Endothelial cell of umbilical vein (primary cell): ENCODE data around the gene PSMC4. TPM values are rescaled to one million over a fixed set of nuclear protein-coding genes. Genes with fewer than 3 reads are reported as not detected.

Source experiments
- BruUV-seq: library from RNA; stranded (reverse); fragments of 400-500 nt; replicated peaks from 2 replicates; lab custom pipeline; 2021; lab: Mats Ljungman, UMichigan
- CTCF ChIA-PET: fragments of 300-600, 350-600 bp; sonication (Branson Sonifier 250); formaldehyde crosslinking; loops from one replicate; lab custom pipeline; 2021; ENCODE audit warnings: antibody characterized with exemption, inconsistent platforms; lab: Charles Lee
- POLR2A ChIA-PET: fragments of 300-600, 350-600 bp; sonication (Branson Sonifier 250); formaldehyde crosslinking; loops from one replicate; lab custom pipeline; 2021; ENCODE audit warnings: antibody characterized with exemption, inconsistent platforms; lab: Charles Lee
- DNase-seq: peaks from one replicate; pipeline ENCODE4 v3.0.0-alpha.2; 2011; ENCODE audit warnings: low read depth, low spot score
- FAIRE-seq: peaks from 2 replicates; lab custom pipeline; 2011; peaks lifted over from hg19 to GRCh38; lab: Jason Lieb, UNC
- H2AFZ ChIP-seq: 2 replicates; pipeline ENCODE4 v1.6.0; 2012; ENCODE audit warnings: low read depth, low read length, control low read depth, inconsistent platforms
- H3K27ac ChIP-seq: 2 replicates; pipeline ENCODE4 v1.5.1; 2011; ENCODE audit warnings: low read depth, mild to moderate bottlenecking, control low read depth, low read length, moderate library complexity; ENCODE audit not compliant: insufficient read depth
- H3K27me3 ChIP-seq, 2 experiments: 2 replicates each; pipeline versions ENCODE4 v1.6.0 to v1.6.1; 2011; ENCODE audit warnings: low read length in 2 of 2, mixed read lengths in 1 of 2; ENCODE audit not compliant: control insufficient read depth in 2 of 2, insufficient read depth in 2 of 2
- H3K36me3 ChIP-seq, 2 experiments: 2 replicates in 1 of 2; 3 replicates in 1 of 2; pipeline ENCODE4 v1.5.1; 2011; ENCODE audit warnings: low read length in 2 of 2, mild to moderate bottlenecking in 1 of 2, moderate library complexity in 1 of 2; ENCODE audit not compliant: control insufficient read depth in 2 of 2, insufficient read depth in 2 of 2; ENCODE audit errors: extremely low read depth in 1 of 2
- H3K4me1 ChIP-seq: 3 replicates; pipeline ENCODE4 v1.5.1; 2011; ENCODE audit warnings: mild to moderate bottlenecking, low read length; ENCODE audit not compliant: control insufficient read depth, insufficient read depth; ENCODE audit errors: extremely low read depth
- H3K4me2 ChIP-seq: 2 replicates; pipeline ENCODE4 v1.6.1; 2011; ENCODE audit warnings: low read length, control low read depth, mixed read lengths; ENCODE audit not compliant: insufficient read depth
- H3K4me3 ChIP-seq, 3 experiments: fragments of 200-600 bp in 1 of 3; sonication (generic), shearing (Covaris generic) in 1 of 3; replicated peaks in 1 of 3; 2 replicates each; pipeline ENCODE4 v1.5.1; 2011 to 2016; ENCODE audit warnings: control low read depth in 3 of 3, low read length in 3 of 3, mild to moderate bottlenecking in 2 of 3, inconsistent platforms in 1 of 3, low read depth in 1 of 3, moderate library complexity in 1 of 3; ENCODE audit not compliant: insufficient read depth in 1 of 3
- H3K79me2 ChIP-seq: 2 replicates; pipeline ENCODE4 v1.6.0; 2012; ENCODE audit warnings: low read length, inconsistent platforms; ENCODE audit not compliant: control insufficient read depth, insufficient read depth
- H3K9ac ChIP-seq: replicated peaks from 2 replicates; pipeline ENCODE3; 2011; ENCODE audit warnings: low read length, control low read depth; ENCODE audit not compliant: insufficient read depth; ENCODE audit errors: extremely low read depth
- H3K9me1 ChIP-seq: replicated peaks from 3 replicates; pipeline ENCODE4 v1.6.0; 2011; ENCODE audit warnings: mild to moderate bottlenecking, low read length; ENCODE audit not compliant: control insufficient read depth, insufficient read depth; ENCODE audit errors: extremely low read depth
- H3K9me3 ChIP-seq: replicated peaks from 2 replicates; pipeline ENCODE4 v1.5.1; 2012; ENCODE audit warnings: low read length, inconsistent platforms; ENCODE audit not compliant: control insufficient read depth, insufficient read depth
- H4K20me1 ChIP-seq: replicated peaks from 2 replicates; pipeline ENCODE3; 2011; ENCODE audit warnings: mild to moderate bottlenecking, low read length; ENCODE audit not compliant: control insufficient read depth, insufficient read depth; ENCODE audit errors: extremely low read depth
- EZH2 ChIP-seq: IDR thresholded peaks from 2 replicates; pipeline ENCODE4 v1.6.1; 2012; ENCODE audit warnings: borderline replicate concordance, low read depth, mild to moderate bottlenecking, moderate library complexity, low read length, inconsistent platforms; ENCODE audit not compliant: severe bottlenecking
- FOS ChIP-seq: IDR thresholded peaks from 2 replicates; pipeline ENCODE4 v1.6.1; 2011; ENCODE audit warnings: mild to moderate bottlenecking, low read length, moderate library complexity, borderline replicate concordance; ENCODE audit not compliant: insufficient read depth
- GATA2 ChIP-seq: IDR thresholded peaks from 2 replicates; pipeline ENCODE4 v1.7.0; 2011; ENCODE audit warnings: low read depth, mild to moderate bottlenecking, moderate library complexity, mixed read lengths, low read length; ENCODE audit not compliant: insufficient read length, insufficient read depth
- JUN ChIP-seq: IDR thresholded peaks from 2 replicates; pipeline ENCODE4 v1.6.1; 2011; ENCODE audit warnings: borderline replicate concordance, low read depth; ENCODE audit not compliant: insufficient read length, insufficient read depth
- MYC ChIP-seq: IDR thresholded peaks from one replicate; pipeline ENCODE4 v1.6.1; 2011; ENCODE audit warnings: mild to moderate bottlenecking, low read depth, low read length
- POLR2A ChIP-seq: IDR thresholded peaks from 2 replicates; pipeline ENCODE4 v1.6.1; 2012; ENCODE audit warnings: low read depth, mild to moderate bottlenecking, control low read depth, low read length
- POLR2AphosphoS5 ChIP-seq: IDR thresholded peaks from 2 replicates; pipeline ENCODE4 v1.6.1; 2012; ENCODE audit warnings: low read depth, mild to moderate bottlenecking, control low read depth, low read length, moderate library complexity; ENCODE audit not compliant: insufficient read depth
- dilution Hi-C: fragments of 300-500 bp; cut with MboI; formaldehyde crosslinking; loops from one replicate; pipeline ENCODE4 v1.15.0; 2019; ENCODE audit warnings: low sequenced_read_pairs; ENCODE audit not compliant: extremely low pct_ligation_motif_present
- intact Hi-C: fragments of 100-400 bp; cut with micrococcal nuclease; formaldehyde crosslinking; loops from one replicate; pipeline ENCODE4 v1.10.0; 2022
- polyA plus RNA-seq, 4 experiments: library from polyadenylated mRNA; depleted of rRNA in 3 of 4; stranded (reverse) in 3 of 4; unstranded in 1 of 4; fragments of >200 nt; gene quantifications; 2 replicates each; pipeline versions ENCODE4 v1.2.1 to v1.2.3, GENCODE V29; 2011 to 2012; ENCODE audit warnings: missing spikeins in 1 of 4
- total RNA-seq: library from RNA; stranded (reverse); gene quantifications from 2 replicates; pipeline ENCODE4 v1.2.3, GENCODE V29; 2021
- TF ChIP-seq, protein P1 (sequence below): IDR thresholded peaks from 2 replicates; pipeline ENCODE4 v1.6.1; 2011; ENCODE audit not compliant: insufficient read depth, insufficient read length
- TF ChIP-seq, protein P2 (sequence below), 2 donors: IDR thresholded peaks; 1 replicate in 1 of 2; 2 replicates in 1 of 2; pipeline ENCODE4 v1.5.1; 2011; ENCODE audit warnings: low read length in 2 of 2, mild to moderate bottlenecking in 2 of 2, moderate library complexity in 2 of 2, control low read depth in 1 of 2, inconsistent platforms in 1 of 2, low read depth in 1 of 2; ENCODE audit not compliant: insufficient read depth in 1 of 2; ENCODE audit errors: extremely low read depth in 1 of 2

PSMC4 gene
- total and polyA plus RNA-seq, 2 donors (not counting 3 experiments of a cell fraction or from before 2014, with no cell fraction given), result 110 to 114 TPM

DNA sequence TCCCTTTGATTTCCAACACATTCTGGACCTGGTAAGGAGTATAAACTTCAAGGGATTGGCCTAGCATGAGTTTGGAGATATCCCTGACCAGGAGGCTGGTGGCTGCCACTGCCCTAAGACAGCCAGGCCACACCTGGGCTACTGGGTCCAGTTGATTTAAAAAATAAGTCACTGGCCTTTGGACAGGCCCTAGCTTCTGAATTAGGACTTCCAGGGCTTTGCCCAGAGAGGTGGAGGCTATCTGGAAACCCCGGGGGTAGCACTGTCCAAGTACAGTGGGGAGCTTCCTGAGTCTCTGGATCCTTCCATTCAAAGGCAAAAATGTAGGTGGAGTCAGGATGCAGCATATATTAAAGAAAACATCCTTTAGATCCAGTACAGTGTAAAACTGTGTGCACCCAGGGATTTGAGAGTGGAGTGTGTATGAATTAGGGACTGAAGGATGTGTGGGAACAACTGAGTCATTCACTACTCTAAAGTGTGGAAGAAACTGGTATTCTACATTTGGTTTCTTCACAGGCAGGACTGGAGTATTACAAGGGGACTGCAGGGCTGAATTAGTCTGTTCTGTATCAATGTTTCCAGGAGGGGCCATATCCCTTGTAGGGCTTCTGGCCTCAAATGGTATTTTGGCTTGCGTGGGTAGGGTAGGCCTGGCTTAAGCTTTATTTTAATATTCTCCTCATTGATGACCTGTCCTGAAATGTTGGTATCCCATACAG, 21.8 kb upstream of the PSMC4 start:
- dilution Hi-C loops, result no loop called here
- no peak for DNase-seq
- H3K9me1 ChIP-seq, result no peaks in the 10 kb centered on the region
- no peak overlapping the region for H3K4me2 ChIP-seq
- CTCF ChIA-PET, result no interaction called here
- TF ChIP-seq, protein P1, sequence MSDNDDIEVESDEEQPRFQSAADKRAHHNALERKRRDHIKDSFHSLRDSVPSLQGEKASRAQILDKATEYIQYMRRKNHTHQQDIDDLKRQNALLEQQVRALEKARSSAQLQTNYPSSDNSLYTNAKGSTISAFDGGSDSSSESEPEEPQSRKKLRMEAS, result no peak
- no peak for TF ChIP-seq JUN
- no peaks in the 10 kb centered on the region for H3K79me2 ChIP-seq
- no peaks in the 10 kb centered on the region for H3K4me1 ChIP-seq
- intact Hi-C loops, result no loop called here
- H3K4me3 ChIP-seq, result no peak overlapping the region
- POLR2A ChIA-PET, result no interaction called here
- no peaks in the 10 kb centered on the region for H4K20me1 ChIP-seq
- no peak overlapping the region for H2AFZ ChIP-seq
- FAIRE-seq, result no peak
- no peaks in the 10 kb centered on the region for H3K36me3 ChIP-seq
- H3K27ac ChIP-seq, result no peak overlapping the region
- BruUV-seq, result no TSS peak
- H3K27me3 ChIP-seq, result no peaks in the 10 kb centered on the region
- H3K9me3 ChIP-seq, result no peaks in the 10 kb centered on the region
- H3K9ac ChIP-seq, result no peak overlapping the region

DNA sequence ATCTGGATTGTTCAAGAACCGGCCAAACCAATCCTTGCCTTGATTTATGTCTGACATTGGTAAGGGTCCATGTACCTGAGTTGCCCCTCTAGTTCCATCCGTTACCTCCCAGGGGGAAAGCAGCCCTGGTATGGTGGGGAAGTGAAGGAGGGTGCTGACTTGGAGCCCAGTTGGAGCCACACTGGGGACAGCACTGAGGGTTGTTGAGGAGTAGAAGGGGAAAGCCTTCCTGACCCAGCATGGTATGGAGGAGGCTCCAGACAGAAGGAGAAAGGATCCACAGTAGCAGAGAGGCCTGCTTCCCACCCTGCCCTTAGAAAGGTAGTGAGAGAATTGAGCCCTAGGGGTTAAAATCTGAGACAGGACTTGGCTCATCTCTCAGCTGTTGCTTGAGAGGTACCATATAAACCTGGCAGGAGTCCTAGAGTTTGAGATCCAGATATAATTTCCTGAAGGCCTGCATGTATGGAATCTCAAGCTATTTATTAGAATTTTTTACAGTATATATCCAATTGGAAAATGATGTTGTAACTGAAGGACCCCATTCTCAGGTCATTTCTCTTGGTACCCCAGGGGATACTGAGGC, 19.8 kb upstream of the PSMC4 start:
- ChIA-PET CTCF (interaction anchor here (1.0 kb wide), 1 partner anchor 9 kb away, joined by 3 read pairs; no protein-coding TSS in a partner anchor), POLR2A (no interaction called here)
- DNase-seq (no peak), FAIRE-seq (no peak)
- Histone ChIP-seq H3K9ac (no peak overlapping the region), H3K27ac (no peak overlapping the region), H3K4me1 (no peaks in the 10 kb centered on the region), H3K27me3 (no peaks in the 10 kb centered on the region), H3K4me3 (no peak overlapping the region), H3K36me3 (no peaks in the 10 kb centered on the region), H3K9me3 (no peaks in the 10 kb centered on the region), H4K20me1 (no peaks in the 10 kb centered on the region), H3K79me2 (no peaks in the 10 kb centered on the region), H3K9me1 (no peaks in the 10 kb centered on the region), H3K4me2 (no peak overlapping the region), H2AFZ (no peak overlapping the region)
- no peak for TF ChIP-seq JUN
- TF ChIP-seq, protein P2, sequence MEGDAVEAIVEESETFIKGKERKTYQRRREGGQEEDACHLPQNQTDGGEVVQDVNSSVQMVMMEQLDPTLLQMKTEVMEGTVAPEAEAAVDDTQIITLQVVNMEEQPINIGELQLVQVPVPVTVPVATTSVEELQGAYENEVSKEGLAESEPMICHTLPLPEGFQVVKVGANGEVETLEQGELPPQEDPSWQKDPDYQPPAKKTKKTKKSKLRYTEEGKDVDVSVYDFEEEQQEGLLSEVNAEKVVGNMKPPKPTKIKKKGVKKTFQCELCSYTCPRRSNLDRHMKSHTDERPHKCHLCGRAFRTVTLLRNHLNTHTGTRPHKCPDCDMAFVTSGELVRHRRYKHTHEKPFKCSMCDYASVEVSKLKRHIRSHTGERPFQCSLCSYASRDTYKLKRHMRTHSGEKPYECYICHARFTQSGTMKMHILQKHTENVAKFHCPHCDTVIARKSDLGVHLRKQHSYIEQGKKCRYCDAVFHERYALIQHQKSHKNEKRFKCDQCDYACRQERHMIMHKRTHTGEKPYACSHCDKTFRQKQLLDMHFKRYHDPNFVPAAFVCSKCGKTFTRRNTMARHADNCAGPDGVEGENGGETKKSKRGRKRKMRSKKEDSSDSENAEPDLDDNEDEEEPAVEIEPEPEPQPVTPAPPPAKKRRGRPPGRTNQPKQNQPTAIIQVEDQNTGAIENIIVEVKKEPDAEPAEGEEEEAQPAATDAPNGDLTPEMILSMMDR (IDR thresholded peaks at IDR 0.05; ENCODE audit: extremely low read depth in 1 of 2, insufficient read depth in 1 of 2, low read depth in 1 of 2, low read length in 2 of 2), result no peak
- no peak for TF ChIP-seq POLR2AphosphoS5
- no peak for TF ChIP-seq MYC
- TF ChIP-seq, protein P1, result no peak
- TF ChIP-seq EZH2, result no peak
- no peak for TF ChIP-seq POLR2A
- TF ChIP-seq FOS, result no peak
- no peak for TF ChIP-seq GATA2
- dilution Hi-C loops (no loop called here), intact Hi-C loops (no loop called here)
- no TSS peak for BruUV-seq
